HG03439 (cell line): ENCODE results near the gene ALG8.
A peak's percentile ranks its signal among the peaks of the same experiment; 100 is the strongest.
"Not testable (repeated sequence)": the region's sequence is repeated elsewhere in the genome, so short reads cannot be mapped to it uniquely, and the experiment has no call there.

ENCODE experiments used
- ATAC-seq: cut with Tn5 transposase; IDR thresholded peaks from one replicate; pipeline ENCODE4 v1.9.1; 2021; ENCODE audit warnings: mild to moderate bottlenecking, moderate library complexity; ENCODE audit not compliant: unreplicated experiment

The ALG8 gene

DNA sequence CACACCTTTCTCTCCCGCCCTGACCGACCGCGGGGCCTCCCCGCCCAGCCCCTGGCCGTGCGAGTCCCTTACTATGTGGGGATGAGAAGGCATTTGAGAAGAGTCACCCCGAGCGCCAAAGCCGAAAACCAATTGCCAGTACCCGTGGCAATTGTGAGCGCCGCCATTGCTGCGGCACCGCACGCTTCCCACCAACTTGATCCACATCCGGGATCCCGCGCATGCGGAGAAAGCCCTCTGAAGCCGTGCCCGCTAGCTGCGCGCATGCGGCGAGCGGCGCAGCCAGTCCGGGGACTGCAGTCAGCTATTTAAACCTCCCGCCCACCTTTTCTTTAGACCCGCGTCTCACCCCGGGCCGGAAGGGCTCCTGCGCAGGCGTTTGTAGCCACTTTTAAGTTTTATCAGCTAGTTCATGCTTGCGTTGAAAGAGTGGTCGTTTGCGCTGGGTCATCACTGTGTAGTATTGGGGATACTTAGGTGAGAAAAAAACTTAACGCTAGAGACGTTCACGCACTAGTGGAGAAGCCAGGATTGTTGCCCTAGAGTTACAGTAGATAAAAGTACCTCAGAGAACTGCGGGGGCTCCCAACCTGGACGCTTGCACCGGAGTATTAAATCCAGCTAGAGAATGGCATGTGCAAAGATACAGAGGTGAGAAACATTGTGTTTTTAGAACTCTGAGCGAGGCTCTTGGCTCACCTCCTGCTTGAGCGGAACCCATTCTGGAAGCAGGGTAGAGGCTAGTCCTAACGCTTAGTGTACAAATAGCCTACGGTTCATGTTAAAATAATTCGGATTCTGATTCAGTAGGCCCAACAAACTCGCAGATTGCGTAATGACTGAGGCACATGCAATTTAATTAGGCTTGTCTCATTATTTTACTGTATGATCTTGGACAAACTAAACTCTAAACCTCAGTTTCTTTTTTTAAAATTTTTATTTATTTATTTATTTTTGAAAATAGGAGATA, at the start of gene ALG8:
ALG8 (minus strand) TSS at position 205 of the 970 bp plus-strand sequence; CDS start at position 167, 38 bp downstream.
- peak; percentile 92 for ATAC-seq

GRCh38 chr11:78188286-78189173, 49.1 kb upstream of the ALG8 start, which contains the start of the genes KCTD21 and USP35:
TSS of gene KCTD21 (minus strand) at chr11:78188626. CDS start at chr11:78174554, 14,072 bp downstream.
TSS of gene USP35 (plus strand) at chr11:78188919. CDS start at chr11:78196246, 7,327 bp downstream.
- peak; percentile 95 for ATAC-seq

GRCh38 chr11:78187366-78188285, 48.2 kb upstream of the ALG8 start:
- peak; percentile 26 for ATAC-seq

DNA sequence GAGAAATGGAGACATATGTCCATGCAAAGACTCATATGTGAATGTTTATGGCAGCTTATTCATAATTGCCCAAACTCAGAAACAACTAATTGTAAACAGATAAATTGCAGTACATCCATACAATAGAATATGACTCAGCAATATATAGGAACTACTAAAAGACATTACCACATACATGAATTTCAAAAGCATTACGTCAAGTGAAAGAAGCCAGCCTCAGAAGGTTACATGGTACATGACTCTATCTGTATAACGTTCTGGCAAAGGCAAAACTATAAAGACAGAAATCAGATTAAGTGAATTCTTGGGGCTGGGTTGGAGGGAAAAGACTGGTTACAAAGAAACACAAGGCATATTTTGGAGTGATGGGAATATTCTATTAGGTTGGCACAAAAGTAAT, 41.8 kb upstream of the ALG8 start:
- ATAC-seq: no peak

DNA sequence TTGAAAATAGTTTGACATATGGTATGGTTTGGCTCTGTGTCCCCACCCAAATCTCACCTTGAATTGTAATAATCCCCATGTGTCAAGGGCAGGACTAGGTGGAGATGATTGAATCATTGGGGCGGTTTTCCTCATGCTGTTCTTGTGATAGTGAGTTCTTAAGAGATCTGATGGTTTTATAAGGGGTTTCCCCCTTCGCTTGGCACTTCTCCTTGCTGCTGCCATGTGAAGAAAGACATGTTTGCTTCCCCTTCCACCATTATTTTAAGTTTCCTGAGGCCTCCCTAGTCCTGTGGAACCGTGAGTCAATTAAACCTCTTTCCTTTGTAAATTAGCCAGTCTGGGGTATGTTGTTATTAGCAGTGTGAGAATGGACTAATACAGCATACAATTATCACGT, 41.3 kb upstream of the ALG8 start:
- no peak for ATAC-seq

DNA sequence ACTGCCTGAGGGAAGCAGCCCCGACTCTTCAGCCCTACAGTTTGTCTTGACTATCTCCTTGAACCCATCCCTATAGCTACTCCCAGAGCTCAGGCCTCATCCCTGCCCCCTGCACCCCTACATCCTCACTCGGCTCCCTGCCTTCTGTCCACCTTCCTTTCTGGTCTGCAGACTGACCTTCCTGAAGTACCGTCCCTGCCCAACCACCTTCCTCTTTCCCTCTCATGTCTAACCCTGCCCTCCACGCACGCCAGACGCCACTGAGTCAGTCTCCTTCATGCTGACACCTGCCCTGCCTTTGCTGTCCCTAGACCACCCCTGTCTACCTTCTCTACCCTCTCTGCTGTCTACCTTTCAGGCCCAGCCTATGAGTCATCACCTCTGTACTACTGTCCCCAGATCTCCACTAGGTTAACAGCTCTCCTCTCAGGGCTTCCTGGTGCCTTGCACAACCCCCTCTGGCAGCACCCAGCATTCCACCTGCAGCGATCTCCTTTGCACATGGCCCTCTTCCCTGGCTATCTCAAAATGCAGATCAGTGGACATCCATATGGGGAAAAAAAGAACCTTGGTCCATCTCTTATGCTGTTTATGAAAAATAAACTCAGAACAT, 40.1 kb upstream of the ALG8 start:
- ATAC-seq: no peak

DNA sequence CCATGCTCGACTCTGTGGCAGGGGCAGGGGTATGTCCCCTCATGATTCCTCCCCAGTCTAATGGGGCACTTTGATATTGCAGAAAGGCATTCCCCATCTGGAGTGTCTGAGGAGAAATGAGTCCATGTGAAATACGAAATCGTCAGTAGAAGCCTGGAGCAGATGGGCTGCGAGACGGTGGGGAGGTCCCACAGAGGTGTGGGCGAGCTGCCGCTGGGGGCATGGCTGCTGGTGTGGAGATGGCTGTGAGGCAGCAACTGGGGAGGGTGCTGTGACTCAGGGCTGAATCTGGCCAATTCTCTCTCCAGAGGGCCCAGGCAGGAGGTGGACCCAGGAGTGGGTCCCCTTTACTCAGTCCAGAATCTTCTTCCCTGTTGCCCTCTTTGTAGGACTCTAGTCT, 37.8 kb upstream of the ALG8 start:
- no peak for ATAC-seq

DNA sequence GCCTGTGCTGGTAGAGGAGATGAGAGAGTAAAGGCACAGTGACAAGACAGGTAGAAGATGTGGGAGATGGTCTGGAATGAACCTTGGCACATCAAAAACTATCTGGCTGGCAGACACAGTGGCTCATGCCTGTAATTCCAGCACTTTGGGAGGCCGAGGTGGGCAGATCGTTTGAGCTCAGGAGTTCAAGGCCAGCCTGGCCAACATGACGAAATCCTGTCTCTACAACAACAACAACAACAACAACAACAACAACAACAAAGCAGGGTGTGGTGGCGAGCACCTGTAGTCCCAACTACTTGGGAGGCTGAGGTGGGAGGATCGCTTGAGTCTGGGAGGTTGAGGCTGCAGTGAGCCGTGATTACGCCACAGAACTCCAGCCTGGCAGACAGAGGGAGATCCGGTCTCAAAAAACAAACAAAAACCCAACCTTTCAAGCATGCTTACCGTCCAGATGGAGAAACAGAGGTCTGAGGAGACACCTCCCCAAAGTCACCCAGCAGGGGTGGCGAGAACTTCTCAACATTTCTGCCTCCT, 37.2 kb upstream of the ALG8 start:
- no peak for ATAC-seq

DNA sequence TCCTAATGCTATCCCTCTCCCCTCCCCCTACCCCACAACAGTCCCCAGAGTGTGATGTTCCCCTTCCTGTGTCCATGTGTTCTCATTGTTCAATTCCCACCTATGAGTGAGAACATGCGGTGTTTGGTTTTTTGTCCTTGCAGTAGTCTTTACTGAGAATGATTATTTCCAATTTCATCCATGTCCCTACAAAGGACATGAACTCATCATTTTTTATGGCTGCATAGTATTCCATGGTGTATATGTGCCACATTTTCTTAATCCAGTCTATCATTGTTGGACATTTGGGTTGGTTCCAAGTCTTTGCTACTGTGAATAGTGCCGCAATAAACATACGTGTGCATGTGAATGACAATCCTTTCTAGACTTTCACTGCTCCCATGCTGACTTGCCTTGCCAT, 36.4 kb upstream of the ALG8 start:
- not testable (repeated sequence) for ATAC-seq

DNA sequence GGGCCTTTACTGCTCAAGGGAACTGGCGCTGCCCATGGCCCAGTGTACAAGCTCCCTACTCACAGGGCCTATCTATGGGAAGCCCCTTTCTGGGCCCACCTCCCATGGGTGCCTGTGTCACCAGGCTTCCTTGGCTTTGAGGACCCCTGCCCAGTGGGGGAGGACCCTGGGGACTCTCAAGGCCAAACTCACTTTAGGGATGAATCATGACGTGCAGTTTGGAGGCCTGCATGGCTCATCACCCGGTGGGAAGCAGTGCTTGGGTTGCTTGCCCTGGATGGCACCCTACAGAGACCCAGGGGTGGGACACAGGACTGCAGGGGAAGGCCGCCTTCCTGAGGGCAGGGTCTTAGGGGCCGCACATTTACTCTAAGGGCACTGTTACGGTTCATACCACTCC, 32.5 kb upstream of the ALG8 start:
- no peak for ATAC-seq

GRCh38 chr11:78170874-78171549, 31.6 kb upstream of the ALG8 start:
- ATAC-seq: no peak

DNA sequence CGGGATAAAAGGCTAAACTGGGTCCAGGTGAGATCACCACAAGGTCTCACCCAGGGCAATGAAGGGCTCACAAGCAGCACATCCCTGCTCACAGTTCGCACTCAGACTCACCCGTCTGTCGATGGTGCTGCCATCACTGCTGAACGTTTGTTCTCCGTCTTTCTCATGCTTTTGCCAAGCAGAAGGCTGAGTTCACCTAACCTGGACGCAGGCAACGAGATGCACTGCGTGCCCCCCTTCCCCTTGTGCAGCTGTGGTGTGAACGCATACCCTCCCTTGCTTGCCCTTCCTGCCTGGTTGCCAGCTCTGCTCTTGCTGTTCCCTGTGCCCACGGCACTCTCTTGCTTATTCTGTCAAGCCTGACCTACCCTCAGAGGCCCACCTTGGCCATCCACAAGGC, 31.0 kb upstream of the ALG8 start:
- ATAC-seq: no peak

DNA sequence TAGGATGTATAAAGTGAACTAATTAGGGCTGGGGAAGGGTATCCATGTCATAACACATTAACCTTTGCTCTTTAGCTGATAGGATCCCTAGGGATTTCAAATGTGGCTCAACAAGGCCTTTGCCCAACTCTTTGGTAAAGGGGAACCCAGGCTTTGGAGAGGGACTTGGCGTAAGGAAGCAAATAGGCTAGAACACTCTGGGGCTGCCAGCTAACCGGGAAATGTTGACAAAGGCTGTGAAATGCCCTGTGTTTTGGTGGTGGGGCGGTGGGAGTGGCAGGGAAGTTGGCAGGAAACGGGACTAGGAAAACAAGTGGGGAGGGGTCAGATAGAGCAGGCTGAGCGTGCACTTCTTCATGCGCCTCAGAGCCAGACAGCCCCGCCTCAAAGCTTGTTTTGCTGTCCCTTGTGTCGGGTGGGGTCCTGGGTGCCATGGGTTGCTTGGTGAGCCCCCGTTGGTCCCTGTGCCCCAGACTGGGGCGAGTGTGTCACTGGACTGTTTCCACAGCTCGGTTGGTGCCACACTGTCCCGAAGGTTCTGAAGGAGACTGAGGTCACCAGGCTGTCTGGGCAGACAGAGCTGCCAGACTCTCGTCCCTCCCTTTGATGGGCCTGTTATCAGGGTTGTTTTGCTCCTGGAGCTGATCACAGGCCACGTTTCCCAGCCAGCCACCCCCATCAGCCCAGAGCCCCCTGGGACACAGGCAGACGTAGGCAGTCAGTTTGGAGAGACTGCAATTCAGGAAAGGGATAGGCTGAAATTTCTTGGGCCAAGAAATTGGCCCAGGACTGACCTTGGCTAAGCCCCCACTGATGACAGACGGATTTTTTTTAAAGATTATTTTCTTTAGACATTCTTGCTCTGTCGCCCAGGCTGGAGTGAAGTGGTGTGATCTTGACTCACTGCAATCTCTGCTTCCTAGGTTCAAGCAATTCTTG, 29.4 kb upstream of the ALG8 start:
- no peak for ATAC-seq

GRCh38 chr11:78166855-78167469, 27.5 kb upstream of the ALG8 start:
- ATAC-seq: no peak

DNA sequence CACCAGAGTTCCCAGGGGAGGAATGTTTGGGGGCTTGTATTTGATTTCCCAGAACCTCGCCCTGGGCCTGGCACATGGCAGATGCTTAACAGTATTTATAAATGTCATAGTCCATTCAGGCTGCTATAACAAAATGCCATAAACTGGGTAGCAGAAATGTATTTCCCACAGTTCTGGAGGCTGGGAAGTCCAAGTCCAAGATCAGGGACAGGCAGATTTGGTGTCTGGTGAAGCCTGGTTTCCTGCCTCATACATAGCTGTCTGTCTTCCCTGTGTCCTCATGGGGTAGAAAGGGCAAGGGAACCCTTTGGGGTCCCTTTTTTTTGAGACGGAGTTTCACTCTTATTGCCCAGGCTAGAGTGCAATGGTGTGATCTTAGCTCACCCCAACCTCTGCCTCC, 25.0 kb upstream of the ALG8 start:
- ATAC-seq: no peak

- no peak for ATAC-seq
Measured at GRCh38 chr11:78163828-78164227, 24.4 kb upstream of the ALG8 start.

DNA sequence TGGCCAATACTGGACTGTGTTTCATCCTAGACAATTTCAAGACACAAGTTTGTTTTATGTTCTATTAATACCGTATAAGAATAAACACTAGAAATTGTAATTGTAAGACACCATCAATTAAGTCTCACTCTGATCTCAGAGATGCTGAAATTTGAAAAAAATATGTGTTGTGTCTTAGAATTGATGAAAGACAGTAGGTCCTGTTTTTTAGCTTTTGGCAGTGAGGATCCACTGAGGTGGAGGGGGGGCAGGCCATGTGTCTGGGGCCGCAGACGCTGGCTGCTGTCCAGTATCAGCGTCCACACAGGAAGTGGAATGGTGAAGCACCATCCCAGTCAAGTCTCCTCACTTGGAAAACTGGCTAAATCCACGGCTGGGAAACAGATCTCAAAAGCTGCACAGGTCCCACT, 22.5 kb upstream of the ALG8 start:
- ATAC-seq: no peak

GRCh38 chr11:78161346-78161745, 21.9 kb upstream of the ALG8 start:
- ATAC-seq: no peak
